Measurements from ENCODE around the gene EEIG1. TPM values are rescaled to one million over a fixed set of nuclear protein-coding genes. Genes with fewer than 3 reads are reported as not detected.
A peak's percentile ranks its signal among the peaks of the same experiment; 100 is the strongest.

Gene EEIG1
- total RNA-seq, 1 donor, result 20.6 TPM

GRCh38 chr9:127973169-127974000, 7.4 kb downstream of the EEIG1 start:
- Histone ChIP-seq H3K4me3 (ENCODE audit: insufficient read depth, low read length) (no peak overlapping the region), H2AFZ (ENCODE audit: low read length) (no peak overlapping the region), H3K27ac (ENCODE audit: low read depth, low read length) (no peak overlapping the region), H3K4me2 (ENCODE audit: insufficient read depth, low read length) (no peak overlapping the region), H3K79me2 (ENCODE audit: insufficient read depth, low read length) (peaks cover 100% of the 10 kb centered on the region), H4K20me1 (ENCODE audit: insufficient read depth, low read length) (peaks cover 73% of the 10 kb centered on the region), H3K27me3 (ENCODE audit: insufficient read depth, low read length) (no peaks in the 10 kb centered on the region), H3K9me3 (ENCODE audit: low read depth, low read length) (no peaks in the 10 kb centered on the region), H3K36me3 (ENCODE audit: insufficient read depth, low read length) (no peaks in the 10 kb centered on the region), H3K4me1 (ENCODE audit: insufficient read depth, low read length) (peaks cover 37% of the 10 kb centered on the region)
- peak; percentile 43 for DNase-seq (ENCODE audit: insufficient read length, low spot score, missing footprints)
- TF ChIP-seq, protein P1, sequence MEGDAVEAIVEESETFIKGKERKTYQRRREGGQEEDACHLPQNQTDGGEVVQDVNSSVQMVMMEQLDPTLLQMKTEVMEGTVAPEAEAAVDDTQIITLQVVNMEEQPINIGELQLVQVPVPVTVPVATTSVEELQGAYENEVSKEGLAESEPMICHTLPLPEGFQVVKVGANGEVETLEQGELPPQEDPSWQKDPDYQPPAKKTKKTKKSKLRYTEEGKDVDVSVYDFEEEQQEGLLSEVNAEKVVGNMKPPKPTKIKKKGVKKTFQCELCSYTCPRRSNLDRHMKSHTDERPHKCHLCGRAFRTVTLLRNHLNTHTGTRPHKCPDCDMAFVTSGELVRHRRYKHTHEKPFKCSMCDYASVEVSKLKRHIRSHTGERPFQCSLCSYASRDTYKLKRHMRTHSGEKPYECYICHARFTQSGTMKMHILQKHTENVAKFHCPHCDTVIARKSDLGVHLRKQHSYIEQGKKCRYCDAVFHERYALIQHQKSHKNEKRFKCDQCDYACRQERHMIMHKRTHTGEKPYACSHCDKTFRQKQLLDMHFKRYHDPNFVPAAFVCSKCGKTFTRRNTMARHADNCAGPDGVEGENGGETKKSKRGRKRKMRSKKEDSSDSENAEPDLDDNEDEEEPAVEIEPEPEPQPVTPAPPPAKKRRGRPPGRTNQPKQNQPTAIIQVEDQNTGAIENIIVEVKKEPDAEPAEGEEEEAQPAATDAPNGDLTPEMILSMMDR (IDR thresholded peaks at IDR 0.05; ENCODE audit: extremely low read depth, low read depth, low read length), result no peak

DNA sequence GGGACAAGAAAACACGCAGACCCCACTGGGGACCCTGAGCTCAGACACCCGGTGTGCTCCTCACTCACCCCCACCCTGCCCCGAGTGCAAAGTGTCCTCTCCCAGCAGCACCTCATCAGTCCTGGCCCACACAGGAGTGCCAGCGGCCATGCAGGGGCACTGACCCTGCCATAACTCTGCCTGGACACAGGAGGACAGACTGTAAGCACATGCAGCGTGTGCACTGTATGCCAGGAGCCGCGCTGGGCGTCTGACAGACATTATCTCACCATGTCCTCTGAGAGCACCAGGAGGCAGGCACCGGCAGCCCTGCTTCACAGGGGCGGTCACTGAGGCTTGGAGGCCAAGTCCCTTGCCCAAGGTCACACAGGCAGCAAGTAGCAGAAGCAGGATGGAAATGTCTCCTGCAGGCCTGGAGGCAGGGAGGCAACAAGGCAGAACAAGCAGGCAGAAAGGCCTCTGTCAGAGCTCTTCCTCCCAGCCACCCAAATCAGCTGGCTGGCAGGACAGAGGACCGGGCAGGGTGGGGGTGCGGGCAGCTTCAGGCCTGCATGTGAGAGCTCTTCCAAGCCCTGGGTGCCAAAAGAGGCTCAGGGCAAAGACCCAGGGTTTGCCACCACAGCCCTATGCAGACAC, 8.4 kb downstream of the EEIG1 start:
- H3K9me3 ChIP-seq (ENCODE audit: low read depth, low read length), result no peaks in the 10 kb centered on the region
- no peak overlapping the region for H3K4me2 ChIP-seq (ENCODE audit: insufficient read depth, low read length)
- H3K27ac ChIP-seq (ENCODE audit: low read depth, low read length), result no peak overlapping the region
- no peak overlapping the region for H2AFZ ChIP-seq (ENCODE audit: low read length)
- peaks cover 100% of the 10 kb centered on the region for H3K79me2 ChIP-seq (ENCODE audit: insufficient read depth, low read length)
- no peaks in the 10 kb centered on the region for H3K27me3 ChIP-seq (ENCODE audit: insufficient read depth, low read length)
- TF ChIP-seq, protein P1 (IDR thresholded peaks at IDR 0.05; ENCODE audit: extremely low read depth, low read depth, low read length), result no peak
- no peaks in the 10 kb centered on the region for H3K36me3 ChIP-seq (ENCODE audit: insufficient read depth, low read length)
- H3K4me1 ChIP-seq (ENCODE audit: insufficient read depth, low read length), result peaks cover 31% of the 10 kb centered on the region
- no peak overlapping the region for H3K4me3 ChIP-seq (ENCODE audit: insufficient read depth, low read length)
- peak; percentile 72 for DNase-seq (ENCODE audit: insufficient read length, low spot score, missing footprints)
- peaks cover 66% of the 10 kb centered on the region for H4K20me1 ChIP-seq (ENCODE audit: insufficient read depth, low read length)

DNA sequence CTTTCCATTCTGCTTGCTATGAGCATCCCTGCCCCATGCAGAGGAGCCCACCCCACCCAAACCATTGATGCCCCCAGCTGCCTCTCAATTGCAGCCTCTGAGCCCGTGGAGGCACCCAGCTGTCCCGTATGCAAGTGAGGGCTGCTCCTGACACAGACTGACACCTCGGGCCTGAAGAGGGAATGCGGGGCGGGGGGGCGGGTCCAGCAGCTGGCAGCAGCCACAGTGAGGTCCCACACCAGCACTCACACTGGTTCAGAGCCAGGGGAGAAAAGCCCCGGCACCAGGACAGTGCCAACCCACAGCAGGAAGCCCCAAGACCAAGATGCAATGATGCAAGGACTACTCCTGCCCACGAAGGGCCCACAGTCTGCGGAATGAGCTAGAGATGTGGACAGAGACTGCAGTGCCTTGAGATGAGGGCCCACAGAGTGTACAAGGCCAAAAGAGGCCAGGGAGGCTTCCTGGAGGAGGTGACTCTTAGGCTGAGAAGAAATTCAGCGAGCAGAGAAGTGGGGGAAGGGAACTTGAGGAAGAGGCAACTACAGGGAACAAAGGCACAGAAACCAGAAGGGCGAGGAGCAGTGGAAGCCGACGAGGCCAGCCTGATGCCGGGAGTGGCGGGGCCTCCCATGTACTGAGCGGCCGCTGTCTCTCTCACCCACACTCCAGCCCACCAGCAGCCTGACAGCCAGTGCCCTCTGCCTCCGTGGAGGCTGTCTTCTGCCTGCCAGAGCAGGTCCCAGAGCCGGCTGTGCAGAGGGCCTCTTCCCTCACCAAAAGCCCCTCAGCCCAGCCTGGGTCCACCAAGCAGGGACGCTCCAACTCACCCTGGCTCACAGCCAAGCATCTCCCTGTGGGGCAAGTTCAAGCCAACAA, 9.2 kb downstream of the EEIG1 start:
- no peak overlapping the region for H3K4me3 ChIP-seq (ENCODE audit: insufficient read depth, low read length)
- DNase-seq (ENCODE audit: insufficient read length, low spot score, missing footprints), result peak; percentile 61
- no peaks in the 10 kb centered on the region for H3K9me3 ChIP-seq (ENCODE audit: low read depth, low read length)
- no peak overlapping the region for H2AFZ ChIP-seq (ENCODE audit: low read length)
- H3K79me2 ChIP-seq (ENCODE audit: insufficient read depth, low read length), result peaks cover 100% of the 10 kb centered on the region
- no peak overlapping the region for H3K27ac ChIP-seq (ENCODE audit: low read depth, low read length)
- H4K20me1 ChIP-seq (ENCODE audit: insufficient read depth, low read length), result peaks cover 58% of the 10 kb centered on the region
- TF ChIP-seq, protein P1 (IDR thresholded peaks at IDR 0.05; ENCODE audit: extremely low read depth, low read depth, low read length), result no peak
- no peaks in the 10 kb centered on the region for H3K27me3 ChIP-seq (ENCODE audit: insufficient read depth, low read length)
- H3K4me2 ChIP-seq (ENCODE audit: insufficient read depth, low read length), result no peak overlapping the region
- H3K4me1 ChIP-seq (ENCODE audit: insufficient read depth, low read length), result peaks cover 28% of the 10 kb centered on the region
- no peaks in the 10 kb centered on the region for H3K36me3 ChIP-seq (ENCODE audit: insufficient read depth, low read length)
